HUES64 (cell line): ENCODE data around the gene TXNRD1.

Experiments used
- H3K27ac ChIP-seq: 2 replicates; pipeline ENCODE4 v1.7.0; 2013; ENCODE audit warnings: low read depth, low read length, inconsistent platforms
- H3K27me3 ChIP-seq: 2 replicates; pipeline ENCODE4 v1.6.1; 2013; ENCODE audit warnings: mild to moderate bottlenecking, low read length; ENCODE audit not compliant: insufficient read depth
- H3K36me3 ChIP-seq: 2 replicates; pipeline ENCODE4 v1.6.1; 2013; ENCODE audit warnings: mild to moderate bottlenecking, low read length; ENCODE audit not compliant: insufficient read depth
- H3K4me1 ChIP-seq: 2 replicates; pipeline ENCODE4 v1.6.1; 2013; ENCODE audit warnings: mild to moderate bottlenecking, low read length, moderate library complexity; ENCODE audit not compliant: insufficient read depth
- H3K4me3 ChIP-seq: 2 replicates; pipeline ENCODE4 v1.5.1; 2013; ENCODE audit warnings: mild to moderate bottlenecking, low read length, moderate library complexity
- H3K9ac ChIP-seq: 2 replicates; pipeline ENCODE4 v1.6.1; 2013; ENCODE audit warnings: mild to moderate bottlenecking, low read depth, low read length
- H3K9me3 ChIP-seq: 2 replicates; pipeline ENCODE4 v1.6.1; 2013; ENCODE audit warnings: low read depth, low read length; ENCODE audit not compliant: insufficient read depth
- WGBS: fragments of 150-250, 120-280 bp; methylation state at CpG from one replicate; pipeline ENCODE4 v1.1.7; 2013; ENCODE audit warnings: missing lambda C conversion rate; 5-methylcytosine and 5-hydroxymethylcytosine counted together

TXNRD1 gene

DNA sequence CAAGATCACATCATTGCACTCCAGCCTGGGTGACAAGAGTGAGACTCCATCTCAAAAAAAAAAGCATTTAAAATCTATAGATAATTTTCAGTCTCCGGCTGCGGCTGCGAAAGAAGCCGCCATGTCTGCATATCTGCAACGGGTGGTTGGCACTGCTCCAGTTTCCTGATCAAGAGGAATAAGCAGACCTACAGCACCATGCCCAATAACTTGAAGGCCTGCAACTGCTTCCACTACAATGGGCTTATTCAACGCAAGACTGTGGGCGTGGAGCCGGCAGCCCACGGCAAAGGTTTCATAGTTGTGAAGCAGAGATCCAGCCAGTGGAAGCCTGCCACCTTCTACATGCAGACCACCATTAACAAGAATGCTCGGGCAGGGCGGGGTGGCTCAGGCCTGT, 57.4 kb downstream of the TXNRD1 start:
- WGBS: 96% methylated on average over 11 of the region's 11 CpGs
- no peak overlapping the region for H3K9ac ChIP-seq
- no peaks in the 10 kb centered on the region for H3K9me3 ChIP-seq
- no peaks in the 10 kb centered on the region for H3K36me3 ChIP-seq
- no peaks in the 10 kb centered on the region for H3K27me3 ChIP-seq
- H3K27ac ChIP-seq: no peak overlapping the region
- no peaks in the 10 kb centered on the region for H3K4me1 ChIP-seq
- no peak overlapping the region for H3K4me3 ChIP-seq

DNA sequence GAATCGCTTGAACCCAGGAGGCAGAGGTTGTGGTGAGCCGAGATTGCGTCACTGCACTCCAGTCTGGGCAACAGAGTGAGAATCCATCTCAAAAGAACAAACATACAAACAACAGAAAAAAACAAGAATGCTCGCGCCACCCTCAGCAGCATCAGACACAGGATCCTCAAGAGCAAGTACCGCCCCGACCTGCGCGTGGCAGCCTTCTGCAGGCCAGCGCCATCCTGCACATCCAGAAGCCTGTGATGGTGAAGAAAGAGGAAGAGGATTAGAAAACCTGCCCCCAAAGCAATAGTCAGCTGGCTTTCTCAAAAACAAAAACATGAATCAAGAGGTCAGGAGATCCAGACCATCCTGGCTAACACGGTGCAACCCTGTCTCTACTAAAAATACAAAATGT, 57.9 kb downstream of the TXNRD1 start:
- 89% methylated on average over 11 of the region's 11 CpGs for WGBS
- Histone ChIP-seq H3K27ac (no peak overlapping the region), H3K4me1 (no peaks in the 10 kb centered on the region), H3K4me3 (no peak overlapping the region), H3K27me3 (no peaks in the 10 kb centered on the region), H3K9ac (no peak overlapping the region), H3K9me3 (no peaks in the 10 kb centered on the region), H3K36me3 (no peaks in the 10 kb centered on the region)

DNA sequence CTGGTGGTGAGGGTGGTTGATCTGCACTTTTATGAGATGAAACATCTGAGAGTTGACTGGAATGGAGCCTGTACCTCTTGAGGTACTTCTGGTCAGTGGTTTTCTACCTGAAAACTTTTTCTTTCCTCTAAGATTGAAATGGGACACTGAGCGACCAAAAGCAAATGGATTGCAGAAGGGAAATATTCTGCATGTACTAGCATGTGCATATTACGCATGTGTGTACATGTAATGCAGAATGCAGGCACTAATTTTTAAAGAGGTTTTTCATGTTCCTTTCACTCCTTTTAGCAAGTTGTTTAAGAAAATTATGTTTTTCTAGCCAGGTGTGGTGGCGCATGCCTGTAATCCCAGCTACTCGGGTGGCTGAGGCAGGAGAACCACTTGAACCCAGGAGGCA, 59.2 kb downstream of the TXNRD1 start:
- Histone ChIP-seq H3K4me3 (no peak overlapping the region), H3K27me3 (no peaks in the 10 kb centered on the region), H3K36me3 (no peaks in the 10 kb centered on the region), H3K27ac (no peak overlapping the region), H3K9ac (no peak overlapping the region), H3K9me3 (no peaks in the 10 kb centered on the region), H3K4me1 (no peaks in the 10 kb centered on the region)
- WGBS: 94% methylated on average over 4 of the region's 4 CpGs

DNA sequence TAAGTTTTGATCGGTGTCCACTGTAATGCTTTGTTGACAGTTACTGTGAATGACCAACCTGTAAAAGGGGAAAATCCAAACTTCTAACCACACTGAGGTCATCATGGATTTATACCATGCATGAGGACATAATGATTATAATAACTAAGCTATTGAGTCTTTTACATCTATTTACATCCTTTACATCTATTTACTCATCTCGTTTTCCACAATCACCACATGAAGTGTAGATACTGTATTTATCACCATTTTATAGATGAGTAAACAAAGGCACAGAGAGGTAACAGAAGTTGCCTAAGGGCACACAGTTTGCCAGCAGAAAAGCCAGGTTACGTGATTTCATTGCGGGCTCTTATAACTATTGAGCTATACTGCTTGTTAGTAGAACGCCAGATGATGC, 60.1 kb downstream of the TXNRD1 start:
- H3K9ac ChIP-seq: no peak overlapping the region

DNA sequence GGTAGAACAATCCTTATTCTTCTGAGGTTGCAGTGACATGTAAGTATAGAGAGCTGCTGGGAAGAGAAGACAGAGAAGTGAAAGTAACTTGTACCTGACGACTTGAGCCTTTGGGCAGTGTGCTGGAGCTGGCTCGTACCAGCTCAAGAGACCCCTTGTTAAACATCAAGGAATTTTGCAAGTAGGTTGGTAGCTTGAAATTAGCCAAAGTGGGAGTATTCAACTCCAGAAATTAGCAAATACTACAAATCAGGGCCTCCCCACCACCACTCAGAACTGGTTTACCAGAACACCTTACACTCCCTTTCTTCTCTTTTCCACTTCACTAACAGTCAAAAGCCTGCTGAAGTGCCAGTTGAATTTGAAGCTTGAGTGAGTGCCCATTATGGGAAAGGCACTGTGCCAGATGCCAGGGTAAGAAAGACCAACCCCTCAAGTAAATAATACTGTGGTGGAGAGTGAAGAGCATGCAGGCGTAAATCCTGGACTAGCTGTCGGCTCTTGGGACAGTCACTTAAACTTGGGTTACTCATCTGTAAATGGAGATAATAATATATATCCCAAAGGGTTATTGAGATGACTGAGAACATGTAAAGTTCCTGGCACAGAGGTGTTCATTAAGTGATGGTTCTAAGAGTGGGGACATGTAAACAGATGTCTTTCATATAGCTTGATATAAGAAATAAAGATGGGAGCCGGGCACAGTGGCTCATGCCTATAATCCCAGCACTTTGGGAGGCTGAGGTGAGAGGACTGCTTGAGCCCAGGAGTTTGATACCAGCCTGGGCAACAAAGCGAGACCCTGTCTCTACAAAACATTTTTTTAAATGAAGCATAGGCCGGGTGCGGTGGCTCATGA, 60.9 kb downstream of the TXNRD1 start:
- no peaks in the 10 kb centered on the region for H3K4me1 ChIP-seq
- no peaks in the 10 kb centered on the region for H3K36me3 ChIP-seq
- WGBS: 83% methylated on average over 8 of the region's 8 CpGs
- no peak overlapping the region for H3K27ac ChIP-seq
- H3K9ac ChIP-seq: no peak overlapping the region
- H3K9me3 ChIP-seq: no peaks in the 10 kb centered on the region
- no peaks in the 10 kb centered on the region for H3K27me3 ChIP-seq
- no peak overlapping the region for H3K4me3 ChIP-seq

More for the DNA sequence above, 60.1 kb downstream of the TXNRD1 start:
- H3K27me3 ChIP-seq: no peaks in the 10 kb centered on the region
- H3K36me3 ChIP-seq: no peaks in the 10 kb centered on the region
- no peaks in the 10 kb centered on the region for H3K4me1 ChIP-seq
- no peaks in the 10 kb centered on the region for H3K9me3 ChIP-seq
- WGBS: 69% methylated on average over 4 of the region's 5 CpGs
- H3K27ac ChIP-seq: no peak overlapping the region
- H3K4me3 ChIP-seq: no peak overlapping the region

DNA sequence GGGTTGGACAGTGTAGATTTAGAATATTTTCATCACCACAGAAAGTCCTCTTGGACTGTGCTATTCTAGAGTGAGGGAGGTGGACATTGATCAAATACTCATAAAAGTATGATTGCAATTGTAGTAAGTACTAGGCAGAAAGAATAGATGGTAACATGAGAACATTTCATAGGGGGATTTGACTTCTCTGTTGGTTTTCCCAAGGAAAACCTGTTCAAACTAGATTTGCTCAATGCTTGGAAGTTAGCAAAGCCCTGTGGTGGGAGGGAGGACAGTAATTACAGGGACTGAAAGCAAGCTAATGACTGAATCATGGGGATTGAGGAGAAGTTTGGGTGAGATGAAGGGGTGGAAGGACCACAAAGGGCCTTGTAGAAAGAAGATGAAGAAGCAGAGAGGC, 63.6 kb downstream of the TXNRD1 start:
- H3K9me3 ChIP-seq: no peaks in the 10 kb centered on the region
- no peaks in the 10 kb centered on the region for H3K27me3 ChIP-seq
- no peak overlapping the region for H3K27ac ChIP-seq
- H3K36me3 ChIP-seq: no peaks in the 10 kb centered on the region
- no peak overlapping the region for H3K4me3 ChIP-seq
- no peak overlapping the region for H3K9ac ChIP-seq
- H3K4me1 ChIP-seq: no peaks in the 10 kb centered on the region

DNA sequence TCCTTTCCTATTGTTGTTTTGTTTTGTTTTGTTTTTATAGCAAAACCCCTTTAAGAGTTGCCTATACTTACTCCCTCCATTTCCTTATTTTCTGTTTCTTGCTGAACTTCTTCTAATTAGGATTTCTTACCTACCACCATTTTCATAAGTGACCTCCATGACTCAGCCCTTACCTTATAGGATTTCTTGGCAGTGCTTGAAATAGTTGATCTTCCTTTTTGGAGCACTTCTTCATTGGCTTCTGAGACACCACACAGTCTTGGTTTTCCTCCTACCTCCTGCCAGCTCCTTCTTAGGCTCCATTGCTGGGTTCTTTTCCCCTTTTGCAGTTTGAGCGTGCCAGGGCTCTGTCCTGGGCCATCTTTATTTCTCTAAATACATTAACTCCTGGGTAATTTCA, 64.5 kb downstream of the TXNRD1 start:
- WGBS: 96% methylated on average over 1 of the region's 1 CpG
- H3K27me3 ChIP-seq: no peaks in the 10 kb centered on the region
- H3K9me3 ChIP-seq: no peaks in the 10 kb centered on the region
- no peaks in the 10 kb centered on the region for H3K36me3 ChIP-seq
- H3K9ac ChIP-seq: no peak overlapping the region
- H3K27ac ChIP-seq: no peak overlapping the region
- H3K4me3 ChIP-seq: no peak overlapping the region
- H3K4me1 ChIP-seq: no peaks in the 10 kb centered on the region

DNA sequence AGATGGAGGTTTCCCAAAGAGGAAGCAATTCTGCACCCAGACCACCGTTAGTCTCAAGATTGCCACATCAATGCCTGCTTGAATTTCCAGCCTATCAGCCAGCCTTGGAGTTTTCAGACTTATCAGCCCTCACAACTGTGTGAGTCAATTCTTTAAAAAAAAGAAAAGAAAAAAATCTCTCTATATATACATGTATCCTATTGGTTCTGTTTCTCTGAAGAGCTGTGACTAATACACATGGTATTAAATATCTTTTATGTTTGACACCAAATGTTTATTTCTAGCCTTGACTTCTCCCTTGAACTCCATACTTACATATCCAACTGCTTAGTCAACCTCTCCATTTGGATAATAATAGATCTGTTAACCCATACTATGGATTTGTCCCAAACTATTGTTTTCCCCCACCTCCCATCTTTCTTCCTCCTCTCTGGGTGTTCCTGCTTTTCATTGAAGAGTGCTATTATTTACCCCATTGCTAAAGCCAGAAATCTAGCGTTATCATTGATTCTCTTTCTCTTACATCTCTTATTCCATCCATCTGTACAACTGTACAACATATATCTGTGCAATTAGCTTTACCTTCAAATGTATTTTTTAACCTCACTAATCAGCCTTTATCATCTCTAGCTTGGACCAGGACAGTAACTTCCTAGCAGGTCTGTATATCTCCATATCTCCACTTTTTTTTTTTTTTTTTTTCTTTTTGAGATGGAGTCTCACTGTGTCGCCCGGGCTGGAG, 65.3 kb downstream of the TXNRD1 start:
- Histone ChIP-seq H3K4me3 (no peak overlapping the region), H3K9me3 (no peaks in the 10 kb centered on the region), H3K9ac (no peak overlapping the region), H3K36me3 (no peaks in the 10 kb centered on the region), H3K27ac (no peak overlapping the region), H3K4me1 (peaks cover 3% of the 10 kb centered on the region; the same call in 1 of the 2 replicates), H3K27me3 (no peaks in the 10 kb centered on the region)
- WGBS: 67% methylated on average over 4 of the region's 4 CpGs

DNA sequence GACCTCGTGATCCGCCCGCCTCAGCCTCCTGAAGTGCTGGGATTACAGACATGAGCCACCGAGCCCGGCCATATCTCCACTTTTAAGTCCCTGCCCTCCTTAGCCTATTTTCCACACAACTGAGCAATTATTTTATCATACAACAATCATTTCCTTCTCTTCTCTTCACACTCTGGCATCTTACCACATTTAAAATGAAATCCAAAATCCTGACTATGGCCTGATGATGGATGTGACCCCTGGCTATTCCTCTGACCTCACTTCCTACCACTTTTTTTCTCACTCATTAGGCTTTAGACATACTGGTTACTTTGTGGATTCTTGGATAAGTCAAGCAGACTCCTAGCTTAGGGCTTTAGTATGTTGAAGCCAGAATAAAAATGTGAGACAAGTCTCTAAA, 66.1 kb downstream of the TXNRD1 start:
- no peaks in the 10 kb centered on the region for H3K36me3 ChIP-seq
- no peaks in the 10 kb centered on the region for H3K27me3 ChIP-seq
- peaks cover 10% of the 10 kb centered on the region for H3K4me1 ChIP-seq
- no peaks in the 10 kb centered on the region for H3K9me3 ChIP-seq
- H3K9ac ChIP-seq: no peak overlapping the region
- no peak overlapping the region for H3K27ac ChIP-seq
- WGBS: 93% methylated on average over 5 of the region's 5 CpGs
- H3K4me3 ChIP-seq: no peak overlapping the region

DNA sequence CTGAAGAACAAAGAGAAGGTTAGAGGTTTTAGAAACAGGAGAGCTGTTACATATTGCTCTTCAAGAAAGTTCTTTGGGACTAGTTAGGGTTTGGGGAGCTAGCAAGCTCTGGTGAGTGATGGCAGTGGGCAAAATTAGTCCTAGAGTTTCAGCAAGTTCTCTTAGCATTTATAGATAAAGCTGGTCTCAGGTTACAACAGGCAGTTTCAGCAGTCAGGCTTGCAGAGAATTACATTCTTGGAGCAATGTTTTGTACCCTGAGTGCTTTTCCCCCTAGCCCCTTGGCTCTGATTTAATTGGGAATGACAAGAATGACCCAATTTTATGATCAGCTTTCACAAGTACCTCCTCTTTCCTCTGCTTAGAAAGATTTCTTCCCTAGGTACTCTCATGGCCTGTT, 66.5 kb downstream of the TXNRD1 start:
- H3K27ac ChIP-seq: no peak overlapping the region
- no peaks in the 10 kb centered on the region for H3K9me3 ChIP-seq
- H3K36me3 ChIP-seq: no peaks in the 10 kb centered on the region
- H3K4me3 ChIP-seq: no peak overlapping the region
- no peak overlapping the region for H3K9ac ChIP-seq
- H3K27me3 ChIP-seq: no peaks in the 10 kb centered on the region
- H3K4me1 ChIP-seq: peaks cover 10% of the 10 kb centered on the region

DNA sequence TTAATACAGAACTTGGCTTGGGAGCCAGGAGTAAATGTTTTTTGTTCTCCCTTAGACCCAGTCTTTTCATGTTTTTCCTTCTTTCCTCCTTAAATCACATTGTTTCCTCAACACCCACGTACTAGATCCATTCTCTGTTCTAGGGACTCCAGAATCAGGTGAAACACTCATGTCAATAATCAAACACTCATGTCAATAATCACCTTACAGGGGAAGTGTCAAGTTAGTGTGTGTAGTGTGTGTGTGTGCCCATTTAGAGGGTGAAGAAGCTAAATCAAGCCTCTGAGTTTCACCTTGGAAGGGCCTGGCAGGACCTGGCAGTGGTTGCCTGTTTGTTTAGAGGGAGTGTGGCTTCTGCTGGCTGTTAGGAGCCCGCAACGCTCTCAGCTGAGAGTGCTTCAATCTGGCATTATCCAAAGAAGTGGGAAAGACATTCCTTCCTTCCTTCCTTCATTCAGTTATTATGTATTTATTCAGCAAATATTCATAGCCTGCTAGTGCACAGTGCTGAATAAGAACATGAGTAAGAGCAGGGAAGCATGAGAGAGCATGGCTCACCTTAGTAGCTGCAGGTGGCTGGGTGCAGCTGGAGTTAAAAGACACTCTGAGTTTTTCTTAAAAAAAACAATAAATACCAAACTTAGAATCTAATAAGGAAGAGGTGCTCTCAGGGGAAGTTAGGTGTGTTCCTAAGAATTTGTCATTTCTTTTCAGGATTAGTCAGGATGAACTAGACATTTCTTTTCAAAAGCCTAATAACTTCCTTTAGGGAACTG, 70.3 kb downstream of the TXNRD1 start:
- Histone ChIP-seq H3K9ac (peak overlapping the region; percentile 93; the same call in 1 of the 2 replicates), H3K4me1 (peaks cover 14% of the 10 kb centered on the region), H3K27me3 (no peaks in the 10 kb centered on the region), H3K9me3 (no peaks in the 10 kb centered on the region), H3K36me3 (peaks cover 8% of the 10 kb centered on the region), H3K27ac (peak overlapping the region; percentile 96), H3K4me3 (peak overlapping the region; percentile 80; the same call in 1 of the 2 replicates)
- WGBS: 72% methylated on average over 2 of the region's 3 CpGs
